HG03066 (cell line): ENCODE results near the gene UBTD1.
"Not testable (repeated sequence)": the region's sequence is repeated elsewhere in the genome, so short reads cannot be mapped to it uniquely, and the experiment has no call there.

ENCODE experiments used
- ATAC-seq: cut with Tn5 transposase; IDR thresholded peaks from one replicate; pipeline ENCODE4 v1.9.1; 2021; ENCODE audit warnings: low read depth; ENCODE audit not compliant: unreplicated experiment

The UBTD1 gene, protein sequence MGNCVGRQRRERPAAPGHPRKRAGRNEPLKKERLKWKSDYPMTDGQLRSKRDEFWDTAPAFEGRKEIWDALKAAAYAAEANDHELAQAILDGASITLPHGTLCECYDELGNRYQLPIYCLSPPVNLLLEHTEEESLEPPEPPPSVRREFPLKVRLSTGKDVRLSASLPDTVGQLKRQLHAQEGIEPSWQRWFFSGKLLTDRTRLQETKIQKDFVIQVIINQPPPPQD

DNA sequence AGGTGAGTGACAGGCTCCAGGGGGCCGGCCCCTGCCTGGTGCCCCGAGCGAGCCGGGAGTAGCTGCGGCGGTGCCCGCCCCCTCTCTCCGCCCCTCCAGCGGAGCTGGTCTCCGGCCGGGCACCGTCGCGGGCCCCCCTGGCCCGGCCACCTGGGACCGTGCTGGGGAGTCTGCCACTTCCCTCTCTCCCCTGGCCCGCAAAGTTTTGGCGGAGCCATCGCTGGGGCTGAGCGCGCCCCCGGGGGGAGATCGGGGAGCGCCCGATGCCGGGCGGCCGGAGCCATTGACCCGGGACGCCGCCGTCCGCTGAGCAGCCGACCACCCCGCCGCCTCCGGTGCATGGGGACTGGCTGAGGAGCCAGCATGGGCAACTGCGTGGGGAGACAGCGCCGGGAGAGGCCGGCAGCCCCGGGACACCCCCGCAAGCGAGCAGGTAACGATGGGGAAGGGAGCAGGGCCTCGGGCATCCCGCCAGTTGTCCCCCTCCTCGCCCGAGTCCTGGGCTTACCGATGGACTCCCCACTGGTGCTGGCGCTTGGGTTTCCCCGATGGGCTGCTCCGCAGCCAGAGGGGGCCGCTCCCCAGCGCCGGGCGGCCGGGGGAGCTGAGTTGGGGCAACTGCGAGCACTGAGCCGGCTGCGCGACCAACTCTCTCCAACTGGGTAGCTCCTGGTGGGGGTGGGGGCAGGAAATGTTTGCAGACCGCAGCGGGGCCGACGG lies at the start of gene UBTD1:
TSS of gene UBTD1 (plus strand) at position 84 of the 720 bp plus-strand sequence. CDS start at position 364, 280 bp downstream.
- peak; percentile 3 for ATAC-seq

- no peak for ATAC-seq
These were observed 47.9 kb upstream of the UBTD1 start for GRCh38 chr10:97450828-97451227.

- no peak for ATAC-seq
These were observed 47.1 kb upstream of the UBTD1 start for GRCh38 chr10:97451605-97452004.

- ATAC-seq: no peak
These were observed 46.4 kb upstream of the UBTD1 start for GRCh38 chr10:97452352-97452751.

DNA sequence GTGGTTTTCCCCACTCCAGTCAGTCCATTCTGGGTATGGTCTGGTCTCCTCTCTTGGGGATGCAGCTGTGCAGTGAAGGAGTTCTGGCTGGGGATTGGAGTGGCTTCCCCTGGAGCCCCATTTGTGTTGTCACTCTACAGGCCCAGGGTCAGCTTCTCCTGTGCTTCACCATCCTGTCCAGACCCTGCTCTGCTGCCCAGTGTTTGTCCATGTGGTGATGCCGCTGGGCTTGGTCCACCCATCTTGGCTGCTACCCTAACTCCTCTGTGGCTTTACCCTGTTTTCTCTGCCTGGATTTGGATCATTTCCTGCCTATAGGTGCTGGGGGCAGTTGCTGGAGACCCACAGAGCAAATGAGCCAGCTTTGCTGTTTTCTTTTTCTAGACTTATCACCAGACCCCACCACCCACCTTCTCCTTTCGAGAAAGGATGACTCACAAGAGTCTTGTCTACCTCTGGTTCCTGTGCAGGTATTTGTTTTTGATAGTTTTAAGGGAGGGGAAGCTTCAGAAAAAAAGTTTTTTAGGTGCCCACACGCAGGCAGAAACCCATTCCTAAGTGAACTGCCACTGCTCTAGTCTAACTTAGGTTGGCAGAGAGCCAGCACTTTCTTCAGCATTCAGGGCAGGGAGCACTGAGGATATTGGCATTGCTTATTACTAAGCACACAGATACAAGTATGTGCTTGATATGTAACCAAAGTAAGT lies 44.2 kb upstream of the UBTD1 start:
- ATAC-seq: no peak

- ATAC-seq: no peak
These were observed 42.6 kb upstream of the UBTD1 start for GRCh38 chr10:97456034-97456685.

- no peak for ATAC-seq
These were observed 42.0 kb upstream of the UBTD1 start for GRCh38 chr10:97456686-97457065.

GRCh38 chr10:97459111-97459510 lies 39.6 kb upstream of the UBTD1 start:
- ATAC-seq: no peak

DNA sequence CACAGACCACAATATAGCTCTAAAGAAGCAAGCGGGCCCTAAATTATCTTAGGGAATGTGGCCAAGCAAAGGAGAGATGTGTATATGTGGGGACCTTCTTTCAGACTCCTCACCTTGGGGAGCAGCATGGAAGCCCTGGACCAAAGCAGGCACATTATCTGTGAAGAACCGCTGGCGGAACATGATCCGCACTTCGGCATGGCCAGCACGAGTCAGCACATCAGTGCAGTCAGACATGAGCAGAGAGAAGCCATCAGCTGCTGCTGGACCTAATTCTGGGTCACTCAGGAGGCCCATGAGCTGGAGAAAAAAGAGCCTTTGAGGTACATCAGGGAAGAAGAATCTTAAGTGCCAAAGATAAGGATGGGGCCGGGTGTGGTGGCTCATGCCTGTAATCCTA lies 38.8 kb upstream of the UBTD1 start:
- no peak for ATAC-seq

- ATAC-seq: no peak
These were observed 36.4 kb upstream of the UBTD1 start for GRCh38 chr10:97462309-97462708.

DNA sequence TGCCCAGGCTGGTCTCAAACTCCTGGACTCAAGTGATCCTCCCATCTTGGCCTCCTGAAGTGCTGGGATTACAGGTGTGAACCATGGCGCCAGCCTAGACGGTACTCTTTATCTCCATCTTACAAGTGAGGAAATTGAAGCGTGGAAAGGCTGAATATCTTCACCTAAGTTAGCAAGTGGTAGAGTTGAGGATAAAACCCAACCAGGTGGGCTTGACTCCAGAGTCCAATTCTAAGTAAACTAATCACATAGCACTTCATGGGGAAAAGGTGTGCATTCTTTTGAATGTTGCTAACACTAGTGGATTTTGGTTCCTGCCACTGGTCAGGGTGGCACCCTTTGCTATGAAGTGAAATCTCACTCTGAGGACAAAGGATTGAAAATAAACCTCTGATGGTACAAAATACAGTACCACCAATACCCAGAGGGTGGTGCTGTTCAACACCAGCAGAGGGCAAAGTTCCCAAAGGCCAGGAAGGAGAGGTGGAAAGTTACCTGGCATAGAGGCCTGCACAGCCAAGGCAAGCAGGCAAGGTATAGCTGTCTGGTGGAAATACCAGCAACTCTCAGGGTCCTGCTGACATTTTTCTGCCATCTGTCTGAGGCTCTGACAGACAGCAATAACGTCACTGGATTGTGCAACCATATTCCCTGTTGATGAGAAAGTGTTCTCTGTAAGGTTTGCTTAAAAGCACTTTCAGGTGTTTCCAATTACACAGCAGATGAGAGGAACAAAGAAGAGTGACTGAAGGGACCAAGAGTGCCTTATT lies 35.2 kb upstream of the UBTD1 start:
- ATAC-seq: no peak

- no peak for ATAC-seq
These were observed 34.5 kb upstream of the UBTD1 start for GRCh38 chr10:97464226-97464625.

- ATAC-seq: no peak
These were observed 32.7 kb upstream of the UBTD1 start for GRCh38 chr10:97465982-97466381.

- no peak for ATAC-seq
These were observed 32.0 kb upstream of the UBTD1 start for GRCh38 chr10:97466755-97467154.

DNA sequence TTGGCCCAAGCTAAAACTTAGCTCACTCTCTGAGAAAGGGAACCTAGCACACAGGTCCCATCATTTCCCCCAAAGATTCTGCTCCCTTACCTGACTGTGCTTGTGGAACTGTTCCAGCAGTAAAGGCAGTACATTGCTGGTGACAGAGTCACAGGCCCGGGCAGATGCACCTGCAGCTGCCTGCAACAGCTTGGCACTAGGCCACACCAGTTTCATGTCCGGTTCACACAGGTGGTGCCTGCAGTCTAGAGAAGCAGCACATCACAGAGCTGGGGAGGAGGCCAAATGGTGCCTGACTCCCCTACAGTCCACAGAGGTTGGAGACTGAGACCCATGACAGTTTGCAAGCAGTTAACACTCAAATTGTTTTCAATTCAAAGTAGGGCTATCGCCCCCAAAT lies 30.6 kb upstream of the UBTD1 start:
- no peak for ATAC-seq

- not testable (repeated sequence) for ATAC-seq
These were observed 29.9 kb upstream of the UBTD1 start for GRCh38 chr10:97468781-97469180.

DNA sequence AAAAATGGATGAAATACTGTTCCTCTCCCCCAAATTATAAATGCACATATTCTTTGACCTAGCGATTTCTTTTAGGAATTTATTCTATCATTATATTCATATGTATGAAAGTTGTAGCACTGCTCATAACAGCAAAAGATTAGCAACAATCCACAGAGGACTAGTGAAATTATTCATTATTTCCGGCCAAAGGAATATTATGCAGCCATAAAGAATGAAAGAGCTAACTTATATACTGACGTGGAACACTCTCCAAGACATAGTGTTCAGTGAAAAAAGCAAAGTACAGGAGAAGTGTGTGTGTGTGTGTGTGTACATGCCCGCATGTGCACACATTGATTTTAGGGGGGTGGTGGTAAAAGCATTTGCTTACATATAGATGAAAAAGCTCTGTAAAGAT lies 23.8 kb upstream of the UBTD1 start:
- no peak for ATAC-seq

- ATAC-seq: no peak
These were observed 22.7 kb upstream of the UBTD1 start for GRCh38 chr10:97475936-97476594.

GRCh38 chr10:97479410-97479809 lies 19.3 kb upstream of the UBTD1 start:
- not testable (repeated sequence) for ATAC-seq

GRCh38 chr10:97479939-97480338 lies 18.8 kb upstream of the UBTD1 start:
- ATAC-seq: no peak
